Activated T-cell treated with anti-CD3 and anti-CD28 coated beads, Interleukin-2, amount 50 U/mL, for 72 hours (primary cell): ENCODE measurements around the gene DGKD. TPM values are rescaled to one million over a fixed set of nuclear protein-coding genes. Genes with fewer than 3 reads are reported as not detected.

Experiments
- ATAC-seq, 2 donors: fragments of 150-1000 bp; cut with Tn5 transposase; replicated peaks in 1 of 2; 2 replicates each; pipeline ENCODE4 v1.10.0; 2021; ENCODE audit warnings: moderate library complexity in 2 of 2, mild to moderate bottlenecking in 1 of 2
- DNase-seq, 2 donors: peaks; one replicate each; pipeline ENCODE4 v3.0.0; 2021 to 2022; ENCODE audit warnings: mixed read lengths in 1 of 2
- H3K27ac Mint-ChIP-seq: one replicate; pipeline ENCODE4 v1.8.0; 2022; ENCODE audit warnings: mild to moderate bottlenecking, moderate library complexity, mixed read lengths
- H3K27me3 Mint-ChIP-seq: one replicate; pipeline ENCODE4 v1.8.0; 2022; ENCODE audit warnings: low read depth, mixed read lengths
- H3K36me3 Mint-ChIP-seq, 2 donors: one replicate each; pipeline ENCODE4 v1.8.0; 2022; ENCODE audit warnings: mixed read lengths in 2 of 2, mild to moderate bottlenecking in 1 of 2; ENCODE audit not compliant: insufficient read depth in 2 of 2
- H3K4me1 Mint-ChIP-seq: one replicate; pipeline ENCODE4 v1.8.0; 2022; ENCODE audit warnings: low read depth, mixed read lengths
- H3K4me3 Mint-ChIP-seq, 2 donors: one replicate each; pipeline ENCODE4 v1.8.0; 2022; ENCODE audit warnings: mild to moderate bottlenecking in 2 of 2, mixed read lengths in 2 of 2, moderate library complexity in 2 of 2
- H3K9me3 Mint-ChIP-seq, 2 donors: one replicate each; pipeline ENCODE4 v1.8.0; 2022; ENCODE audit warnings: mixed read lengths in 2 of 2
- total RNA-seq, 2 donors: library from RNA; stranded (reverse); gene quantifications; one replicate each; pipeline ENCODE4 v1.2.3, GENCODE V29; 2022

The DGKD gene, protein sequence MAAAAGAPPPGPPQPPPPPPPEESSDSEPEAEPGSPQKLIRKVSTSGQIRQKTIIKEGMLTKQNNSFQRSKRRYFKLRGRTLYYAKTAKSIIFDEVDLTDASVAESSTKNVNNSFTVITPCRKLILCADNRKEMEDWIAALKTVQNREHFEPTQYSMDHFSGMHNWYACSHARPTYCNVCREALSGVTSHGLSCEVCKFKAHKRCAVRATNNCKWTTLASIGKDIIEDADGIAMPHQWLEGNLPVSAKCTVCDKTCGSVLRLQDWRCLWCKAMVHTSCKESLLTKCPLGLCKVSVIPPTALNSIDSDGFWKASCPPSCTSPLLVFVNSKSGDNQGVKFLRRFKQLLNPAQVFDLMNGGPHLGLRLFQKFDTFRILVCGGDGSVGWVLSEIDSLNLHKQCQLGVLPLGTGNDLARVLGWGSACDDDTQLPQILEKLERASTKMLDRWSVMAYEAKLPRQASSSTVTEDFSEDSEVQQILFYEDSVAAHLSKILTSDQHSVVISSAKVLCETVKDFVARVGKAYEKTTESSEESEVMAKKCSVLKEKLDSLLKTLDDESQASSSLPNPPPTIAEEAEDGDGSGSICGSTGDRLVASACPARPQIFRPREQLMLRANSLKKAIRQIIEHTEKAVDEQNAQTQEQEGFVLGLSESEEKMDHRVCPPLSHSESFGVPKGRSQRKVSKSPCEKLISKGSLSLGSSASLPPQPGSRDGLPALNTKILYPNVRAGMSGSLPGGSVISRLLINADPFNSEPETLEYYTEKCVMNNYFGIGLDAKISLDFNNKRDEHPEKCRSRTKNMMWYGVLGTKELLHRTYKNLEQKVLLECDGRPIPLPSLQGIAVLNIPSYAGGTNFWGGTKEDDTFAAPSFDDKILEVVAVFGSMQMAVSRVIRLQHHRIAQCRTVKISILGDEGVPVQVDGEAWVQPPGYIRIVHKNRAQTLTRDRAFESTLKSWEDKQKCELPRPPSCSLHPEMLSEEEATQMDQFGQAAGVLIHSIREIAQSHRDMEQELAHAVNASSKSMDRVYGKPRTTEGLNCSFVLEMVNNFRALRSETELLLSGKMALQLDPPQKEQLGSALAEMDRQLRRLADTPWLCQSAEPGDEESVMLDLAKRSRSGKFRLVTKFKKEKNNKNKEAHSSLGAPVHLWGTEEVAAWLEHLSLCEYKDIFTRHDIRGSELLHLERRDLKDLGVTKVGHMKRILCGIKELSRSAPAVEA
- total RNA-seq, result 10 to 100 TPM; 78.0 to 94.4 TPM

DNA sequence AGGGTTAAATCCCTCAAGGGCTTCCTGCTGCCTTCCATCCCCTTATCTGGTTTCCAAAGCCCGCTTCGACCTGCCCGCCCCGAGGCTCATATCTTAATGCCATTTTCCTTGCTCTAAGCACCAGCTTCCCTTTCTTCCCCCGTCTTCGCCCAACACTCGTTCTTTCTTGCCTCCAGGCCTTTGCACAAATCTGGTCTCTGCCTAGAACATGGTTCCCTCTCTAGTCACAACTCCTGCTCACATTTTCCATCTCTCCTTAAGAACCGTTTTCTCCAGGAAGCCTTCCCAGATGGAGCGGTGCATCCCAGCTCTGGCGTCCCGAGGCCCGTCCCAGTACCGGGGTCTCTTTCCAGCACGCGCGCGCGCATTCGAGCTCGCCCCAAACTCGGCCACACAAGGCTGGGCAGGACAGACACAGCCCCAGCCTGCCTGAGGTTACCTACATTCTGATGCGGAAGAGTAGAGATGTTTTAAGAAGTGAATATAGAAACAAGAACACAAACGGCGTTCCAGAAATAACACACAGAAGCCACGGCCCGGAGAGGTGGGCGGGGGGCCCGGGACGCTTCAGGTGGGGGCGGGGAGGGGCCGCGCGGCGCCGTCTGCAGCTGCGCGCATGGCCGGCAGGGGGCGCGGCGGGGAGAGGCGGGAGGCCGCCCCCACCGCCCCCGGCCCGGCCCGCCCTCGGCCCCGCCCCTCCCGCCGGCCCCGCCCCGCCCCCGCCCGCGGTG is at the start of gene DGKD:
Gene DGKD (plus strand): TSS at position 726 of the 731 bp plus-strand sequence. CDS start 25 bp downstream, outside the sequence.
- peak within 1 kb of the TSS; percentile 80 to 92 for H3K4me3 Mint-ChIP-seq
- no peaks in the 10 kb centered on the region for H3K27me3 Mint-ChIP-seq
- peaks cover 3 to 4% of the 10 kb centered on the region in 2 donors for H3K36me3 Mint-ChIP-seq
- H3K9me3 Mint-ChIP-seq, result no peaks in the 10 kb centered on the region
- DNase-seq, result peak; percentile 69 to 79
- H3K27ac Mint-ChIP-seq, result peak within 1 kb of the TSS; percentile 94
- peaks cover 78% of the 10 kb centered on the region for H3K4me1 Mint-ChIP-seq
- ATAC-seq, result peak; percentile 75 to 79

DNA sequence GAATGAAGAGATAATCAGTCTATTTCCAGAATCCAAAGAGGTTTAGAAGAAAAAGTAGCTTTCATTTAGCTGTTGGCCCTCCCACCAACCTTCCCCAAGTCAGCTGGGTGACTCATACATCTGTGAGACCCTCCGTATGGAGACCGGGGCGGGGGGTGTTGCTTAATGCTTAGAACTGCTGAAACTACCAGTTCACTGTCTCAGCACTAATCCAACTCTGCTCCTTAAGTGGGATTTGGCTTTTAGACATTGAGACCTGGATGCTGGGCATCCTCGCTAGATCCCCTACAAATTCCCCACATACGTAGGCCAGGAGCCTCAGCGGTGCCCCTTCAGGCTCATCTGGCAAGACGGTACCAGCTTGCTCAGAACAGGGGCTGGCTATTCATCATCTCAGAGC is 46.7 kb upstream of the DGKD start, which contains the start of gene SAG:
Gene SAG (plus strand): TSS at position 252 of the 400 bp plus-strand sequence. CDS start 1,374 bp downstream, outside the sequence.
- H3K4me1 Mint-ChIP-seq, result no peaks in the 10 kb centered on the region
- no peaks in the 10 kb centered on the region for H3K27me3 Mint-ChIP-seq
- ATAC-seq (no peak), DNase-seq (no peak)
- no peaks in the 10 kb centered on the region for H3K36me3 Mint-ChIP-seq
- no peaks in the 10 kb centered on the region for H3K9me3 Mint-ChIP-seq
- no peak within 1 kb of the TSS for H3K4me3 Mint-ChIP-seq
- no peak within 1 kb of the TSS for H3K27ac Mint-ChIP-seq

DNA sequence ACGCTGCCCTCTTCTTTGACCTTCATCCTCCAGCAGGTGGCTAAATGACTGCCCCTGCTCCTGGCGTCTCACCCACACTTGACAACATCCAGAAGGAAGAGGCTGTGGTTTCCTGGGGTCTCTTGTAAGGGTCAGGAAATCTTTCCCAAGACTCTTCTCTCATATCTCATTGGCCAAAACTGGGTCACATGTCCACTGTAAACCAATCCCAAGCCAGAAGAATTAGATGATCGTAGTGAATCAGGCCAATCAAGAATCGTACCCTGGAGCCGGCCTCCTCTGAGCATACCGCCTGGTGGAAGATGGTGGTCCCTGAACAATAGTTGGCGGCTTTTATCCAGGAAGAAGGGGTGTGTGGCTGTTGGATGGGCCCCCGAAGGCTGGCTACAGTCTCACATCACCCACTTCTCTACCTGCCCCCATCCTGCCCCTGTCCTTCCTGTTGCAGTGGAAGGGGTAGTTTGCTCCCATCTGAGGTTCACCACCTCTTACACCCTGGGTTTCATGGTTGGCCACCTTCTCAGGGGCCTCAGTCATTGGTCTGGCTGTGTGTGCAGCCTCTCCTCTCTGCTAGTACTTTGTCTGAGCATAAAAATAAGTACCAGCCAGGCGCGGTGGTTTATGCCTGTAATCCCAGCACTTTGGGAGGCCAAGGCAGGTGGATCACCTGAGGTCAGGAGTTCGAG is 42.9 kb upstream of the DGKD start:
- DNase-seq (no peak), ATAC-seq (no peak)
- Mint-ChIP-seq H3K36me3 (no peaks in the 10 kb centered on the region), H3K4me3 (no peak overlapping the region), H3K27ac (no peak overlapping the region), H3K27me3 (no peaks in the 10 kb centered on the region), H3K9me3 (no peaks in the 10 kb centered on the region), H3K4me1 (no peaks in the 10 kb centered on the region)

DNA sequence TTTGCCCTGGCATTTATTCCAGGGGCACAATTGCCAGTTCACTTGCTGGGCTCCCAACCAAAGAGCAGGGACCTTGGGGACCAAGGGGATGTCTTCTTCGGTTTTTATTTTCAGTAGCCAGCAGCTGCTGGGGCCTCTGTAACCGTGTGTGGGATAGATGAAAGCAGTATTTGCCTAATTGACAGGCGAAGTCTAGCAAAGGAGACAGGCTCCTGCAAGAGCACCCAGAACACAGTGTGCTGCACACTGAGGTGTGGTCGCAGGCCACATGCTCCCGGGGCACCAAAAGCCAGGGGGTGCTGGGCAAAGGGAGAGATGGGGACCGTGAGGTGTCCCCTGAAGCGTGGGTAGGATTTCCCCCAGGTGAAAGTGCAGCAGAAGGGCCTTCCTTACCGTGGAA is 41.4 kb upstream of the DGKD start:
- H3K9me3 Mint-ChIP-seq, result no peaks in the 10 kb centered on the region
- H3K36me3 Mint-ChIP-seq, result no peaks in the 10 kb centered on the region
- H3K27ac Mint-ChIP-seq, result no peak overlapping the region
- H3K4me1 Mint-ChIP-seq, result no peaks in the 10 kb centered on the region
- ATAC-seq (no peak), DNase-seq (no peak)
- no peaks in the 10 kb centered on the region for H3K27me3 Mint-ChIP-seq
- no peak overlapping the region for H3K4me3 Mint-ChIP-seq

DNA sequence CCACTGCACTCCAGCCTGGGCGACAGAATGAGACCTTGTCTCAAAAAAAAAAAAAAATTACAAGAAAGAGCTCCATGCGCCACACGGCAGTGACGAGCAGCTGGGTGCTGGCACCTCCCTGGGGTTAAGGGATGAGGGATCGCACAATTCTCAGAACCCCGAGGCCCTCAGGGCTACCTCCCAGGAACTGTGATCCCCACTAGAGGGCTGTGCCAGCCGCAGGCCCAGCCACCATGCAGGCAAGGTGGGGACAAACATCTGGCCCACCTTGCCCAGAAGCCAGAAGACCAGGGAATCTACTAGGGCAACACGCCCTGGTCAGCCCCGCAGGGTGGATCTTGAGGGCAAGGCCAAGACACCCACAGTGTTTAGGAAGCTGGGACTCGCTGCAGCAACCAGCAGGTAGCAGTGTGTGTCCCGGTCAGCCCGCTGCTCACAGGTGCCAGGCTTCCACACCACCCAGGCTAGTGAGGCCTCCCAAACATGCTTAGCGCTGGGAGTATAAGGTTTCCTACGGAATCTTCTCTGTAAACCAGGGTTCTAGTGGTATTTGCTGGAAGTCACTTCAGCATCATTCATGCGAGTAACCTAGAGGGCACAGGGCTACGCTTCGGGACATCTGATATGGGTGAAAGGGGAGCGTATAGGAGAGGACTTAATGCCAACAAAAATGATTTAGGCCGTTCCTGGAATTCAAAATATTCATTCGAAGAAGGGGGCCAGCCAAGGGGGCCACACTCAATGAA is 39.9 kb upstream of the DGKD start:
- H3K4me3 Mint-ChIP-seq, result no peak overlapping the region
- ATAC-seq, result no peak
- H3K9me3 Mint-ChIP-seq, result no peaks in the 10 kb centered on the region
- no peak for DNase-seq
- H3K36me3 Mint-ChIP-seq, result no peaks in the 10 kb centered on the region
- no peaks in the 10 kb centered on the region for H3K4me1 Mint-ChIP-seq
- no peak overlapping the region for H3K27ac Mint-ChIP-seq
- H3K27me3 Mint-ChIP-seq, result no peaks in the 10 kb centered on the region

DNA sequence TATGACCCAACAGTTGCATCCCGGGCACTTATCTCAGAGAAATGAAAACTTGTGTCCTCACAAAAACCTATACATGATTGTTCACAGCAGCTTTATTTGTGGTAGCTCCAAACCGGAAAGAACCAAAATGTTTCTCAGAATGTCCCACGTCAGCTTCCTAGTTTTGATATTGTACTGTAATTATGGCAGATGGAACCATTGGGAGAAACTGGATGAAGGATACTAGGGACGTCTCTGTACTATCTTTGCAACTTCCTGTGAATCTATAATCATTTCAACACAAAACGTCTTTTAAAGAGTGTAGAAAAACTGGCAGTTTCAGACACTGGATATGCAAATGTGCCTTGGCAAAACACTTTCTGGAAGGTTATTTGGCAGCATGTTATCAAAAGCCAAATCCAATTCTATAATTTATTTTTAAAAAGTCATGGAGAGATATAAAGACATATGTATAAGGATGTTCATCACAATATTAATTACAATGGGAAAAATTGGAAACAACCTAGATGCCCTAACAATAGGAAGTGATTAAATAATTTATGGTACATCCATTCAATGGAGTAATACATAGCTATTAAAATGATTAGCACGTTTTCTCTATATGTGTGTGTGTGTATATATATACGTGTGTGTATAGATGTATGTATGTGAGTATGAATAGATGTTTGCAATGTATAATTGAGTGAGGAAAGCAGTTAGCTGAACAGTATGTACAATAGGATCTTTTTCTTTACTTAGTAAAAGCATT is 36.9 kb upstream of the DGKD start:
- Mint-ChIP-seq H3K27me3 (no peaks in the 10 kb centered on the region), H3K36me3 (no peaks in the 10 kb centered on the region), H3K4me1 (no peaks in the 10 kb centered on the region), H3K27ac (no peak overlapping the region), H3K9me3 (no peaks in the 10 kb centered on the region), H3K4me3 (no peak overlapping the region)
- ATAC-seq (no peak), DNase-seq (no peak)

DNA sequence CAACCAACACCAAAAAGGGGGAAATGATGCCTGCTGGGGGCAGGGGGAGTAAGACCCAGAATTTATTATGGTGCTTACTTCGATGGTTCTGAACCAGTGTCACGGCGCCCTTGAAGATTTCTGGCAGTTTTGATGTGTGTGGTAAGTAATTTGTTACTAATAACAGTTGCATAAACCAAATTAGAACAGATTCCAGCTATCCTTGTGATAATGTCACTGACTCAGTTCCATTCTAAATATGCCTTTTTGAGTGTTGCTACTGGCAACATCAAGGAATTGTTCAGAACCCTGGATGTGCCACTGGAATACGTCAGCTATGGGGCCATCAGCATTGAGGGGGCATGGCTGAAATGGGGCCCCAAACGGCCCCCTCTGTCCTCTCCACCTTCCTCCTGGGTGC is 35.0 kb upstream of the DGKD start:
- Mint-ChIP-seq H3K4me1 (no peaks in the 10 kb centered on the region), H3K36me3 (no peaks in the 10 kb centered on the region), H3K27me3 (no peaks in the 10 kb centered on the region), H3K4me3 (no peak overlapping the region), H3K9me3 (no peaks in the 10 kb centered on the region), H3K27ac (no peak overlapping the region)
- DNase-seq (no peak), ATAC-seq (no peak)

DNA sequence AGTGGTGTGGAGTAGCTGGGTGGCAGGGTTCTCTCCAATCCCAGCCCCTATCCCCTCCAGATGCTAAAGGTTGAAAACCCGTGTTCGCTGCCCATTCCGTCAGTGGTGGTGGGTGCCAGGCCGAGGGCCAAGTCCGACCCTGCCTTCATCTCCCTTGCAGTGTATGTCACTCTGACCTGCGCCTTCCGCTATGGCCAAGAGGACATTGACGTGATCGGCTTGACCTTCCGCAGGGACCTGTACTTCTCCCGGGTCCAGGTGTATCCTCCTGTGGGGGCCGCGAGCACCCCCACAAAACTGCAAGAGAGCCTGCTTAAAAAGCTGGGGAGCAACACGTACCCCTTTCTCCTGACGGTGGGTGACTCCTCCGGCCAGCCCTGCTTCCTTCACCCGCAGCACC is 33.8 kb upstream of the DGKD start:
- ATAC-seq, result no peak
- H3K27me3 Mint-ChIP-seq, result no peaks in the 10 kb centered on the region
- H3K4me1 Mint-ChIP-seq, result no peaks in the 10 kb centered on the region
- no peaks in the 10 kb centered on the region for H3K9me3 Mint-ChIP-seq
- DNase-seq, result no peak
- no peaks in the 10 kb centered on the region for H3K36me3 Mint-ChIP-seq
- no peak overlapping the region for H3K27ac Mint-ChIP-seq
- no peak overlapping the region for H3K4me3 Mint-ChIP-seq

DNA sequence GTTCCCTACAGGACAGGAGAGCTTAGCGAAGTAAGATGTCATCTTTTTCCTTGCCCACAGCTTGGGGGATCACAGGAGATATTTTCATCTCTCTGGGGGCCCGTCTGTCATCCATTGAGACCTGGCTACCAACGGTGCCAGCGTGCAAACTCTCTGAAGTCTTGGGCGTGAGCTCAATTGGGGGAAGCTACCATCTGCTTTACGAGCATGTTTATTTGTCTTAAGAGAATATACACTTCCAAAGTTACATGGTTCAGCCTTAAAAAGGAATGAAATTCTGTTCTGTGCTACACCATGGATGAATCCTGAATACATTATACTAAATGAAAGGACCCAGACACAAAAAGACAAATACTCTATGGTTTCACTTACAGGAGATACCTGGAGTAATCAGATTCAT is 33.1 kb upstream of the DGKD start:
- H3K4me1 Mint-ChIP-seq, result no peaks in the 10 kb centered on the region
- H3K27me3 Mint-ChIP-seq, result no peaks in the 10 kb centered on the region
- H3K9me3 Mint-ChIP-seq, result no peaks in the 10 kb centered on the region
- ATAC-seq (no peak), DNase-seq (no peak)
- H3K4me3 Mint-ChIP-seq, result no peak overlapping the region
- no peak overlapping the region for H3K27ac Mint-ChIP-seq
- H3K36me3 Mint-ChIP-seq, result no peaks in the 10 kb centered on the region

DNA sequence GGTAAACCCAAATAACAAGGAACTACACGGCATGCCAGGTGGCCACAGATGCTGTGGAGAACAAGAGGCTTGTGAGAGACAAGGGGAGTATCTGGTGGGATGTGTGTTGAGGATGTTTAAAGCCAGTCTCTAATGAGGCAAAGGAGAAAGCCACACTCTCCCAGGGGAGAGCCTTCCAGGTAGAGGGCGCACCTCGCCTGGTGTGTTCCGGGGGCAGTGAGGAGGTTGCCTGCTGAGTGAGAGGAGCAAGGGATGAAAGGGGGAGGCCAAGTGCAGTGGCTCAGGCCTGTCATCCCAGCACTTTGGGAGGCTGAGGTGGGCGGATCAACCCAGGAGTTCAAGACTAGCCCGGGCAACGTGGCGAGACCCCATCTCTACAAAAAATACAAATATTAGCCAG is 30.4 kb upstream of the DGKD start:
- DNase-seq, result no peak
- Mint-ChIP-seq H3K4me3 (no peak overlapping the region), H3K9me3 (no peaks in the 10 kb centered on the region), H3K36me3 (no peaks in the 10 kb centered on the region), H3K27ac (no peak overlapping the region), H3K27me3 (no peaks in the 10 kb centered on the region), H3K4me1 (no peaks in the 10 kb centered on the region)
- ATAC-seq, result no peak

DNA sequence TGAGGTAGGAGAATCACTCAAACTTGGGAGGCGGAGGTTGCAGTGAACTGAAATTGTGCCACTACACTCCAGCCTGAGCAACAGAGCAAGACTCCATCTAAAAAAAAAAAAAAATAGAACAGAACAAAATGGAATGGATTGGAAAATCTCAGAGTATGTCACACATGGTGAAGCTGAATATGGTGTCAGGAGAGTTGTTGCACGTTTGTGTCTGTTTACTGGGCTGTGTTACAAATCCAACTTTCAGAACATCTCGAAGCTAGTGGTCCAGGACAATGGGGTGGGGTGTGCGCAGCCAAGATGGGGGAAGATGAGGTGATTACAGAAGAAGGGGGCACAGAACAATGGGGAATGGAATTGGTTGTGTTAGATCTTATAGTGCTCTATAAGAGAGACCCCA is 29.0 kb upstream of the DGKD start:
- no peak overlapping the region for H3K27ac Mint-ChIP-seq
- peaks cover 0 to 2% of the 10 kb centered on the region in 2 donors for H3K9me3 Mint-ChIP-seq
- no peaks in the 10 kb centered on the region for H3K27me3 Mint-ChIP-seq
- H3K4me3 Mint-ChIP-seq, result no peak overlapping the region
- DNase-seq (no peak), ATAC-seq (no peak)
- H3K36me3 Mint-ChIP-seq, result no peaks in the 10 kb centered on the region
- H3K4me1 Mint-ChIP-seq, result no peaks in the 10 kb centered on the region
